ENCODE results near the gene MARF1.
"Not testable (repeated sequence)": the region's sequence is repeated elsewhere in the genome, so short reads cannot be mapped to it uniquely, and the experiment has no call there.

MARF1 gene

GRCh38 chr16:15671530-15672117, 28.7 kb upstream of the MARF1 start:
- no peak for DNase-seq
- no peak for TF ChIP-seq GATA1 (IDR thresholded peaks at IDR 0.05; ENCODE audit: low read depth, low read length)
- TF ChIP-seq POLR2A (IDR thresholded peaks at IDR 0.05; ENCODE audit: low read length) = no peak

- DNase-seq = no peak
- TF ChIP-seq GATA1 (IDR thresholded peaks at IDR 0.05; ENCODE audit: low read depth, low read length) = no peak
- no peak for TF ChIP-seq POLR2A (IDR thresholded peaks at IDR 0.05; ENCODE audit: low read length)
Observed at GRCh38 chr16:15667091-15667742, 24.3 kb upstream of the MARF1 start.

GRCh38 chr16:15665107-15665506, 22.2 kb upstream of the MARF1 start:
- no peak for TF ChIP-seq GATA1 (IDR thresholded peaks at IDR 0.05; ENCODE audit: low read depth, low read length)
- TF ChIP-seq POLR2A (IDR thresholded peaks at IDR 0.05; ENCODE audit: low read length) = no peak

GRCh38 chr16:15660203-15660601, 17.2 kb upstream of the MARF1 start:
- no peak for DNase-seq
- TF ChIP-seq POLR2A (IDR thresholded peaks at IDR 0.05; ENCODE audit: low read length) (no peak), GATA1 (IDR thresholded peaks at IDR 0.05; ENCODE audit: low read depth, low read length) (no peak)

More at GRCh38 chr16:15665107-15665506, 22.2 kb upstream of the MARF1 start:
- DNase-seq = no peak

- TF ChIP-seq GATA1 (IDR thresholded peaks at IDR 0.05; ENCODE audit: low read depth, low read length) = no peak
- no peak for TF ChIP-seq POLR2A (IDR thresholded peaks at IDR 0.05; ENCODE audit: low read length)
- no peak for DNase-seq
Observed at GRCh38 chr16:15658556-15658955, 15.6 kb upstream of the MARF1 start.

- no peak for DNase-seq
- no peak for TF ChIP-seq POLR2A (IDR thresholded peaks at IDR 0.05; ENCODE audit: low read length)
- TF ChIP-seq GATA1 (IDR thresholded peaks at IDR 0.05; ENCODE audit: low read depth, low read length) = no peak
Observed at GRCh38 chr16:15658149-15658548, 15.2 kb upstream of the MARF1 start.

- DNase-seq = not testable (repeated sequence)
Observed at GRCh38 chr16:15655561-15655960, 12.6 kb upstream of the MARF1 start.

GRCh38 chr16:15654591-15654990, 11.6 kb upstream of the MARF1 start:
- TF ChIP-seq GATA1 (IDR thresholded peaks at IDR 0.05; ENCODE audit: low read depth, low read length) (no peak), POLR2A (IDR thresholded peaks at IDR 0.05; ENCODE audit: low read length) (no peak)
- no peak for DNase-seq

GRCh38 chr16:15653227-15653626, 10.3 kb upstream of the MARF1 start:
- DNase-seq = no peak

GRCh38 chr16:15652293-15653001, 9.5 kb upstream of the MARF1 start:
- TF ChIP-seq POLR2A (IDR thresholded peaks at IDR 0.05; ENCODE audit: low read length) (no peak), GATA1 (IDR thresholded peaks at IDR 0.05; ENCODE audit: low read depth, low read length) (no peak)

More at GRCh38 chr16:15653227-15653626, 10.3 kb upstream of the MARF1 start:
- no peak for TF ChIP-seq POLR2A (IDR thresholded peaks at IDR 0.05; ENCODE audit: low read length)
- no peak for TF ChIP-seq GATA1 (IDR thresholded peaks at IDR 0.05; ENCODE audit: low read depth, low read length)

GRCh38 chr16:15650698-15651171, 7.8 kb upstream of the MARF1 start:
- DNase-seq = peak; percentile 69 to 72
- no peak for TF ChIP-seq POLR2A (IDR thresholded peaks at IDR 0.05; ENCODE audit: low read length)
- TF ChIP-seq GATA1 (IDR thresholded peaks at IDR 0.05; ENCODE audit: low read depth, low read length) = no peak

More at GRCh38 chr16:15652293-15653001, 9.5 kb upstream of the MARF1 start:
- DNase-seq = no peak

GRCh38 chr16:15650019-15650697, 7.2 kb upstream of the MARF1 start, which contains the start of gene NDE1:
NDE1 (plus strand) TSS chr16:15650245; CDS start chr16:15664779, 14,534 bp downstream.
- TF ChIP-seq POLR2A (IDR thresholded peaks at IDR 0.05; ENCODE audit: low read length) (peak; percentile 80), GATA1 (IDR thresholded peaks at IDR 0.05; ENCODE audit: low read depth, low read length) (no peak)
- DNase-seq = peak; percentile 92 to 96

- TF ChIP-seq GATA1 (IDR thresholded peaks at IDR 0.05; ENCODE audit: low read depth, low read length) (no peak), POLR2A (IDR thresholded peaks at IDR 0.05; ENCODE audit: low read length) (no peak)
- no peak for DNase-seq
Observed at GRCh38 chr16:15649727-15650018, 6.7 kb upstream of the MARF1 start.

GRCh38 chr16:15649311-15649710, 6.4 kb upstream of the MARF1 start:
- DNase-seq = not testable (repeated sequence)
